ENCODE data around the gene RIMBP3B. TPM values are rescaled to one million over a fixed set of nuclear protein-coding genes. Genes with fewer than 3 reads are reported as not detected.
"Not testable (repeated sequence)": the region's sequence is repeated elsewhere in the genome, so short reads cannot be mapped to it uniquely, and the experiment has no call there.

RIMBP3B gene
- total RNA-seq, 1 donor from 2014 or later = 0.08 TPM

DNA sequence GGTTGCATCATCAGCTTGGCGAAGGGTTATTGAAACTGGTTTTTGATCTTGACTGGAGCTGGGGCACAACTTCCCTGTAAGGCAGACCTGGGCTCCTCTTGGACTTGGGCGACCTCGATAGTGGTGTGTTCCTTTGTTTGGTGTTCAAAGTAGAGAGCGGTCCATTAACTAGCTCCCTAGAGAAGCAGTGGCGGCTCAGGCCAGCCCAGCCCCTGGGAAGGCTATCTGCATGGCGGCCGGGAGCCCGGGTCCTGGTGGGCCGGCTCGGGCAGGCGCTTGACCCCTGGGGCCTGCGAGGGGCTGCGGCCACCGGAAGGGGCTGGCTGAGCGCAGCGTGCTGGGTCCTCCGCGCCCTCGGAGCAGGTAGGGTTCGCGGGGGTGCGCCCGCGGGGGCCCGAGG, 32.8 kb downstream of the RIMBP3B start:
- intact Hi-C loops (cut with DNase I); DNase-seq (ENCODE audit: low spot score): not testable (repeated sequence)

DNA sequence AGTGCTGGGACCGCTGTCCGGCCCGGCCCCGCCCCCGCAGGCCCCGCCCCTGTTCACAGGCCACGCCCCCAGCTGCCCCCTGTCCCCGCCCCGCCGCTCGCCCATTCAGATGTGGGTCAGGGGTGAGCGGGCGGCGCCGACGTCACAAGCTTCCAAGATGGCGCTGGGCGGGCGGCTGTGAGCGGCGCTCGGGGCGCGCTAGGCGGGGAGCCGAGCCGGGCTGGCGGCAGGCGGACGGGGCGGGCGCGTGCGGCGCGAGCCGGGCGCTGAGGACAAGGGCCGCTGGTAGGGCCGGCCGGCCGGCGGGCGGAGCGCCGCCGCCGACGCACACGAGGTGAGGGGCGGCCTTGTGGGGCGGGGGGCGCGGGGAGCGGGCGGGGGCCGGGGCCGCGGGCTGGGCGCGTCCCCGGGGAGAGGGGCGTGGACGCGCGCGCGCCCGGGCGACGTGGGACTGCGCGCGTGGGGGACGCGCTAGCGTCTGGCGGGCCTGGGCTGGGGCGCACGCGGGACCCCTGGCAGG, 33.7 kb downstream of the RIMBP3B start, which contains the start of gene HIC2:
Gene HIC2, plus strand, starts transcription at position 145 of the 520 bp plus-strand sequence. CDS start 25,461 bp downstream, outside the sequence.
- DNase-seq (ENCODE audit: low spot score); intact Hi-C loops (cut with DNase I): not testable (repeated sequence)

DNA sequence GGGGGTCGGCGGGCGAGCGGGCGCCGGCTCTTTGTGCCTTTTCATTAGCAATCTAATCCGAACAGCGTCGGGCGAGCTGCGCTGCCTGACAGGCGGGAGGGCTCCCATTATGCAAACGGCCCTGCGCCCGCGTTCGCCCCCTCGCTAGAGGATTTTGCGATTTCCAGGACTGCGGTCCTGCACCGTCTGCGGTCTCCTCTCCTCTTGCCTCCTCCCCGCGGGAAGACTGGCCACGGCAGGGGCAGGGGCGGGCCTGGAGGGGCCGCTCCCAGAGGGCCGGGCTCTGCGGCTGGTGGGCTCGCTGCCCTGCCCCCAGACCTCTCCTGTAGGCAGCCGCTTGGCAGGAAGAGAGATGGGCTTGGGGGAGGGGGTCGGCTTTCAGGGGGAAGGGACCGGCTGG, 34.3 kb downstream of the RIMBP3B start:
- DNase-seq (ENCODE audit: low spot score); intact Hi-C loops (cut with DNase I): not testable (repeated sequence)

DNA sequence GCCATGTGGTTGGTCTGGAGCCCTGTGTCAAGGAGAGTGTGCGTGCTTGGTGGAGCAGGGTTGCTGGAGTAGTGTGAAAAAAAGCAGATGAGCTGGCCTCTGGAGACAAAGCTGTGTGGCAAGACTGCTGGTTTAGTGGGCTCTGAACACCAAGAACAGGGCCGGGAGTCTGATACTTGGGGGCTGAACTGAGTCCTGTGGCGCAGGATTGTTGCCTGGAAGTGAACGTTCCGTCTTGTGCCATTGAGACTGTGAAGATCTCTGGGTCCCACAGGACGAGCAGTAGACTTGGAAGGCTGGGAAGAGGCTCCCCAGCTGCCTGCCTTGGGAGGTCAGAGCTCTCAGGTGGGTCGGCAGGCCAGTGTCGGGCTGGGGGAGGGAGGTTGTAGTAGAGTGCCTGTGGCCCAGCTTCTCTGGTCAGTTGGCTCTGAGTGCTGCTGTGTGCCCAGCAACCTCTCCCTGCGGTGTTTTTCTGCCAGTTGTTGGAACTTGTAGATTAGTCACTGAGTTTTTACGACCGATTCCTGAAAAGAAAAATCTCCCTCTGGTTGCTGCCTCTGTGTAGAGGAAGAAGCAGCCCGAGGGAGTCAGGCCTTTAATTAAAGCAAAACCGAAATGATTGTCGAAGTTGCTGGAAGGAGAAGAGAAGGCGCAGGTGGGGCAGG, 35.6 kb downstream of the RIMBP3B start:
- DNase-seq (ENCODE audit: low spot score); intact Hi-C loops (cut with DNase I): not testable (repeated sequence)

DNA sequence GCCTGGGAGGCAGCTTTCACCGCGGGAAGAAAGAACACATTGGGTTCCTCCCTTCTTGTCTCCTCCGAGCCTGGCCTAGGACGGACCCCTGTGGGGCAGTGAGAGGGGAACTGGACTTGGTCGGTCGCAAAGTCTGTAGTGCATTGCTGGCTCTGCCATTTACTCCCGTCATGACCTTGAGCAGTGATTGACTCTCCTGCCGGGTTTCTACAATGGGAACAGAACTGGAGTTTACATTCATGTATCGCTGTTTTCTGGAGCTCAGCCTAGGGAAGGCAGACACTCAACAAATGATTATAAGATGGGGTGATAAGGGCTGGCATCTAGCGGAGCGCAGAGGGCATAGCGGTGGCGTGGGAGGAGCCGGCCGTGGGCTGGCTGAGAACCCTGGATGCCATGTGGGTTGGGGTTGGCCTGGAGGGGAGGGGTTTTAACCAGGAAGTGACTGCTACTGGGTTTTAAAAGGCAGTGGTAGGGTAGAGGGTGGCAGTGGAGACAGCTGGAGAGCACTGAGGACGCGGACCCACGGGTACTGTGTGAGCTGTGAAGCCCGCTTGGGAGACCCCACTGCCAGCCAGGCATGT, 36.7 kb downstream of the RIMBP3B start:
- DNase-seq (ENCODE audit: low spot score); intact Hi-C loops (cut with DNase I): not testable (repeated sequence)

DNA sequence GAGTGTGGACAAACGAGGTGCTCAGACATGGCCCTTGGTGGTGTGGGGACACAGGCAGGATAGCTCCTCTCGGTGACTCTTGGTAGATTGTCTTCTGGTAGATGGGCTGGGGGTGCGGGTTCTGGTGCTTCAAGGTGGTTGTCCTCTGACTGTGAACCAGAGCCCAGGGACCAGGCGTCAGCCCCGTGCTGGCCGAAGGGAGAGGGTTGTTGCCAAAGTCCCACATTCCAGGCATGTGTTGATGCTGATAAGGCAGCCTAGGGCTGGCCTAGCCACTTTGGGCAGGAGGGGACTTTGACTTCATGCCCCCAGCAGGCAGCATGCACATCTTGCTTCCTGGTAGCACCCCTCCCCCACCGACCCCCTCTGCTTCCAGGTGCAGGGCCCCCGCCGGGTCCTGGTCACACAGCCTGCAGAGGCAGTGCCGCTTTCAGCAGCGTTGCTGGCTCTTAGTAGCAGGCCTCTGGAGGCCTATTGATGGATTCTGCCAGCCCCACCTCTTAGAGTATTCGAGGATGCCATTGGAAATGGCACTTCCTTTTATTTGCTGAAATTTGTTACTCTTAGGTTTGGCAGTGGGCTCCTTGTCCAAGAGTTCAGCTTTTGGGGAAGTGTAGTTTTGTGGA, 40.6 kb downstream of the RIMBP3B start:
- intact Hi-C loops (cut with DNase I); DNase-seq (ENCODE audit: low spot score): not testable (repeated sequence)

DNA sequence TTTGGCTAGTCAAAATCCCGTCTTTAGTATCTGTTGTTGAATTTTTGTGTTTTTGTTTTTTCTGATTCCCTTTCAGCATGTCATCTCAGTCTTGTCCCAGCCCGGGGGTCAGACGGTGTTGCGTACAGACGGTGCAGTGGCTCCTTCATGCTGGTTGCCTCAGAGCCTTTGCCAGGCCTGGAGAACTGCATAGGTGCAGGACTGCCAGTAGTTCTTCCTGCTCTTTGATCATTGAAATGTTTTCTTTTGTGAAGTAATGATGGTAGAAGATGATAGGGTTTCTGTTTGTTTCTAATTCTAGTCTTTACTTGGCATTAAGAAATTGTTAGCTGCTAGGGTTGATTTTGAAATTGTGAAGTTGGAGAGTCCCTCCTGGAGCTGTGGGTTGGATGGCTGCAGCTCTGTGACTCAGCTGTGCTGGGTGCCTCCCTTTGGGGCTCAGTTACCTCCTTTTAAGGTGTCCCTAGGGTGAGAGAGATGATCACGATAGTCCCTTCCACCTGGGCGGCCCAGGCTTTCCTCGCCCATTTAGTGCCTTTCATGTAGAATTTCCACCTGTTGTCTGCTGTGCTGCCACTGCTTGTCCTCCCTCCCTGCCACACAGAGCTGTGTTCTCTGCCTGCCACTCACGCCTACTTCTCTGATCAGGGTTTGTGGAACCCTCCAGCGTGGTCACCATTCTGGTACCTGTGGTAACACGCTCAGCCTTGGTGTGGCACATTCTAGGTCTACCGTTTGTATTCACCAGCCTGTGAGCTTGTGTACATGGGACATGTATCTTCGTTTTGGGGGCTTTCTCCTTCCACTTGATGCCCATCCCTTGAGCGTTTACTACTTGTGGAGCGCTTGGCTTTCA, 51.1 kb downstream of the RIMBP3B start:
- DNase-seq (ENCODE audit: low spot score); intact Hi-C loops (cut with DNase I): not testable (repeated sequence)

DNA sequence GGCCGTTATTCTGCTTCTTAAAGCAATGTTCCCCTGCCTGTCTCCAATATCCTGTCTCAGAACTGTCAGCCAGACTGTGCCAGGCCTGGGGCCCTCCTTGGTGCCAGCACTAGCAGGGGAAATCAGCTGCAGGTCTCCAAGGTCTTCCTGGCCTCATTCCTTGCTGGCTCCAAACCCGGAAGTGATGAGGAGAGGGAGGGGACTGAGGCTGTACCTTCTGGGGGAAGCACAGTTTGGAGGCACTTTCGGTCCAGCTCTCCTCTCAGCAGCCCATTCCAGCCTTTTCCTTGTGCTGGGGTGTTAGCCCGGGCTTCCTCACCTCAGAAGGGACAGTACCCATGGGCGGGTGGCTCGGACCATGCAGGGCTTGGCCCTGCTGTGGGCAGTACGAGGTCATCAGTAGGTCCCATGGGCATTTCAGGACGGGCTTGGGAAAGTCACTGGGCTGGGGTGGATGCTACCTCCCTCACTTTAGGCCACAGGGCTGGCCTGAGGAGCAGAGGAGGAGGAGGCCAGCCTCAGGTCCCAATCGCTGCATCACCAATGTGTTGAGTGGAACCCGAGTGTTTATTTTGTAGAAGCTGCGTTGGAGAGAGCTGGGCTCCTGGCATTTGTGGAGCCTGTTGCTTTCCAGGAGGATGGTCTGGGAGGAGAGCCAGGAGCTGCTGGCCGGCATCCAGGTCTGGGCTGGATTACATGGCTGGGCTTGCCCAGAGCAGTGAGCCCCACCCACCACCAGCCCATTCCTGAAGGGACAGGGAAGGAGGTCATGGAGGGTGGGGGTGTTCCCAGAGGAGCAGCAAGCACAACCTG, 52.7 kb downstream of the RIMBP3B start:
- intact Hi-C loops (cut with DNase I) = not testable (repeated sequence)
- DNase-seq (ENCODE audit: low spot score) = peak; percentile 33

DNA sequence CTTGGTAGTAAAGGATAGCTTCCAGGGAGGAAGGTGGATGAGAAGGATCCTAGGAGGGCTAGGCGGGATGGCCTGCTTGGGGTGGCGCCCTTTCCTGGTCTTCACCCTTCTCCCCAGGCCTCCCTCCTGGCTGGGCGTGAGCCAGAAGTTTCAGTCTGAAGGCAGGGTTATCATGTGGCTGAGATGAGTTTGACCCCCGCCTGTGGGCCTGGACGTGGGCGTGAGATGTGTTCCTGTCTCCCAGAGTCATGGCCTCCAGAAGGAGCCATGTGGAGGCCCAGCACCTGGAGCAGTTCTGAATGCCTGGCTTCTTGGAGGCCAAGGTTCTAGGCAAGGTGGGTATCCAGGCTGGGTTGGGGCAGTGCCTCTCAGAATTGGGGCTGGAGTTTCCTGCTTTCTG, 54.5 kb downstream of the RIMBP3B start:
- peak; percentile 10 for DNase-seq (ENCODE audit: low spot score)
- intact Hi-C loops (cut with DNase I) = not testable (repeated sequence)

Other genes with a start within 250 kb of the RIMBP3B start
- 1.9 TPM for gene HIC2, start 33.6 kb downstream of the RIMBP3B start, total RNA-seq
- gene TMEM191C, start 83.6 kb downstream of the RIMBP3B start, total RNA-seq = 1.7 TPM
- gene RIMBP3C, start 167.7 kb downstream of the RIMBP3B start, total RNA-seq = 0.08 TPM
- gene UBE2L3, start 184.0 kb downstream of the RIMBP3B start, total RNA-seq = 46.2 TPM
- 5.9 TPM for gene YDJC, start 246.3 kb downstream of the RIMBP3B start, total RNA-seq
- 0.43 TPM for gene CCDC116, start 249.0 kb downstream of the RIMBP3B start, total RNA-seq